Middle frontal gyrus (tissue), 1 donor: ENCODE results near the gene VAV3.
A peak's percentile ranks its signal among the peaks of the same experiment; 100 is the strongest.

Experiments used
- DNase-seq: peaks from one replicate; pipeline ENCODE4 v3.0.0-alpha.2; 2015; ENCODE audit warnings: low spot score; ENCODE audit errors: extremely low spot score

The VAV3 gene

DNA sequence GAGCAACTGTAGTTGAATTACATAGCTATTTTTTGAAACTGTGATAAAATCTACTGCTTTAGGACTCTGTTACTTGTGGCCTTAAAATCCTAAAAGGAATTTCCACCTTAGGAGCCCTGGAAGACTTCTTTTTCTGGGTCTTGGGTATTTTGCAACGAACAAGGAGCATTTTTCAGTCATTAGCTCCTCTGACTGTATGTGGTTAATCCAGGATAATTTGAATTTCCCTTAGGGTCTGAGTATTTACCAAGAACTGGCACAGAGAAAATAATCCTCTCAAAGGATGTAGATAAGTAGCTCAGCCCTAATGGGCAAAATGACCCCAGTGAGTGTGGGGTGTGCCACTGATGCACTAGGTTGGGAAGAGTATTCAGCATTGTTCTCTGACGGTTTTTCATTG lies 170.4 kb downstream of the VAV3 start:
- DNase-seq = no peak

DNA sequence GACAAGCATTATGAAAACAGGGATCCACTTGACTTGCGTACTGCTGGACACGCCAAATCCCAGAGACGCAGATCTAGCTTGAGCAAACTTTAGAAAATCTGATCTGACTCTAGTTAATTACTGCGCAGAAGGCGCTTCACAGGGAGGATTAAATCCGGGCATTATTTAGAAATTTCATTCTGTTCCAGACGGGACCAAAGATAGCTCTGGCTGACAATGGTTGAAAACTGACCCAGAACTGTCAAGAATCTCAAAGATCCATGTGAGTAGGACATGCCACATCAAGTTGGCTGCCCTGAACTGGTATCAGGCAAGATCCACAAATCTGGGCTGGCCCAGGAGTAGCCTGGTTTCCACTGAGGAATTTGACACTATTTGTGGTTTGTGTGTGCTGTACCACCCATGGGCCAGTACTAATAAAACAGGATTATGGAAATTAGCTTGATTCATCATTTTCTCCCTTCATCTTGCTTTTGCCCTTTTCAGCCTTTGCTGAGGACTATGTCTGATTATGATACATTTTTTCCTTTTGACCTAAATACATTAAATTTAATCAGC lies 171.0 kb downstream of the VAV3 start:
- DNase-seq = no peak

DNA sequence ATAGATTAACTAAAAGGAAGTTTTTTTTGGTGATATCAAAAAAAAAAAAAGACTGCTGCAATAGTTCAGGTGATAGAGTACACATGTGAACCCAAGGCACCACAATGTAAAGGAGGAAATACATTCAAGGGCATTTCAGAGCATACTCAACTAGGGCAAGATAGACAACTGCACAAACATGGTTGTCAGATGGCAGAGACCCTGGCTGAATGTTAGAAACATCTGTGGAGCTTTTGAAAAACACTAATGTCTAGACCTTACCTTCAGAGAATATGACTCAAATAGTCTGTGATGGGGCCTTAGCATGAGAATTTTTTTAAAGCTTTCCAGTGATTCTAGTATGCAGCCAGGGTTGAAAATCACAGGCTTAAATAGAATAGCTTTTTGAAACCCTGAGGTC lies 173.6 kb downstream of the VAV3 start:
- DNase-seq = no peak

DNA sequence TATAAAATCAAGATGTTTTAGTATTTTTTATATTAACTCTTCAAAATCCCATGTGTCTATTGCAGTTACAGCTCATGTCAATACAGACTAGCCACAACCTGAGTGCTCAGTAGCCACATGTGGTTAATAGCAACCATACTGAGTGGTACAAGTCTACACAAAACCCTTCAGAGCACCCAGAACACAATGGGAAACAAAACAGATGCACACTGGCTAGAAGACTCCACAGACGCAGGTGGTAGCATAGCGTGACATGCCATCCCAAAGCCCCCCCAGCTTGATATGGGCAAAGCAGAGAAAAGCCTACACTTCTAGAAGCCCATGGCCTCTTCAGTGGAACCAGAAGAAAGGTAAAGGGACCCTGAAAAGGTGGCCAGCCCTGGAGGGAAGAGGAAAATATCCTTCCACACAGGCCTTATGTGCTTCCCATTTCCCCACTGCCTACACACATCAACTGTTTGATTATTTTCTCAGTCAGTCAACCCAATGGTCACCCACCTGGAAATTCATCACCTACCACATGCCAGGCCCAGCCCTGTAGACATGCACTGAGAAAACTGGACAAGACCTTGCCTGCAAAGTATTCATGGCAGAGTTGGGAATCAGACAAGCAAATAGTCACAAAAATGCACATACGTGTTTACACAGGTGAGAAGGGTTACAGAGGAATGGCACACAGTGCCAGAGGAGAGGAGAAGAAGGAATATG lies 175.0 kb downstream of the VAV3 start:
- DNase-seq = no peak

DNA sequence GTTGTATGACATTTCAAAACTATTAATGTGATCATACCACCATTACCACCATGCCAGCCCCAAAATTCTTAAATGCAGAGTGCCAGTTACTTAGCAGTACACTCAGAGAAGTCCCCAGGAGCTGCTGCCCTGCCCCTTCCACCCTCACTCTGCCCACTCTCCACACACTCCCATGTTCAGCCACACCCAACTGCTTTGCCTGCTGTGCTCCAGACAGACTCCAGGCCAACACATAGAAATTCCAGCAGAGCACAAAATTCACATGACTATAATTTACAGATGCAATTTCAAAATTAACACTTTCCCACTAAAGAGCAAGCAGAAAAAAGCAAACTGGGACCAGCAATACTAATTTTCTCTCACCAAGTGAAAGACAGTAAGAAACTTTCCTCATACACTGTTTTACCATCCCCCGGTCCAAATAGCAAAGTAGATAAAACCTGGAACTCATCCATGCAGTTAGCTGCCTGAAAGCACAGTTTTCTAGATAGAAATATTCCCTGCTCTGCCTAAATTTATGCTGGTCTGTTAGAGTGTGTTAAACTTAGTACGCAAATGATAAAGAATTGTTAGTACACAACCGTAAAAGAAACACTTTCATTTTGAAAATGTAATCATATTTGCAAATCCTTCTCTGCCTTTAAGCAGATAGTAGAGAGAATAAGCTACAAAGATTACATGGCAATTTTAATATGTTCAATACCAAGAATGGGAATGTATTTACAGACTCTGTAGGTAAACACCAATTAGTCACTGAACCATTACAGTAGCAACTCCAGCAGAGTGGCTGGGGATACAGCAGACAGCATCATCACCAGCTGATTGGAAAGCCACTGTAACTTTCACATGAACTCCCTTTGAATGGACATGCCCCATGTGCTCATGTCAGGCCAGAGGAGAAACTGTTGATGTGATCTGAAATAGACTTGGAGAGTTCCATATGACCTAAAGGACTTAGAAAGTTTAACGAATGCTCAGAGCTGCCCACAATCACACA lies 176.5 kb downstream of the VAV3 start:
- no peak for DNase-seq

DNA sequence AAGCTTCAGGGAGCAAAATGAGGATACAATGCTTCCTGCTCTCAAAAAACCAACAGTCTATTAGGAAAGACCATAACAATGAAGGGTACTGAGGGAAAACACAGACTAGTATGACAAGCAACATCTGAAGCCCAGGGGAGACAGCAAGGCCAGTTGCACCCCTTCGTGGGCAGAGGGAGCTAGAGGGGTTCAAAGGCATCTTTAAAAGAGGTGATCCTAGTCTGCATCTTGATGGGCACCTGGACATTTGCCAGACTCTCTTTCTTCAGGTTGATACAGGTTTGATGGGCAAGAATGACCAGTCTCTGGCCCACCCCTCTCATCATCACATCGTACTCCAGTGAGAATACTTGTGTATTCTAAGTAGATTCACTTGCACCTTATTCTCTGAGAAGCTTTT lies 177.7 kb downstream of the VAV3 start:
- DNase-seq = no peak

DNA sequence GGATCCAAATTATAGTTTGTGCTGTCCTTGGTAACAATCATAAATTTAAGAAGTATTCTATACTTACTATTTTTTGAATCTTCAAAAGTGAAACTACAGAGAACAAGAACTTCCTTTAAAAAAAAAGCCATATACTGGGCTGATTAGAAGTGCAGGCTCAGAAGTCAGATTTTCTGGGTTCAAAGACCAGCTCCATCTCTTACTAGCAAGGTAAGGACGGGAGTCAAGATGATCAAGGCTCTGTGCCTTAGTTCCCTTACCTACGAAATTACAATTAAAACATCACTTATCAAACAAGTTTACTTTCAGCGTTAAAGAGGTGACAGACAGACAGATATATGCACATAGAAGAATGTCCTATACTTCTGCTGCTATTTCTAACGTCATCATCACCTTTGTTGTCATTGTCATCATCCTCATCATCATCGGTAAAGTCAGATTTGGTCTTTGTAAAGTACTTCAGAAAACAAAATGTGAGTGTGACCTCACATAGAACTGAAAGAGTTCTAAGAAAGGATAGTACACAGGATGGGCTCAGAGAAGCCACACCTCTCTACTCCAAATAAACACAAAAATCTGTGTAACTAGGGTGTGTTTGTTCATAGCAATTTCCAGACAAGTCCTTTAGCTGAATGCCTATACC lies 178.7 kb downstream of the VAV3 start:
- DNase-seq = no peak

DNA sequence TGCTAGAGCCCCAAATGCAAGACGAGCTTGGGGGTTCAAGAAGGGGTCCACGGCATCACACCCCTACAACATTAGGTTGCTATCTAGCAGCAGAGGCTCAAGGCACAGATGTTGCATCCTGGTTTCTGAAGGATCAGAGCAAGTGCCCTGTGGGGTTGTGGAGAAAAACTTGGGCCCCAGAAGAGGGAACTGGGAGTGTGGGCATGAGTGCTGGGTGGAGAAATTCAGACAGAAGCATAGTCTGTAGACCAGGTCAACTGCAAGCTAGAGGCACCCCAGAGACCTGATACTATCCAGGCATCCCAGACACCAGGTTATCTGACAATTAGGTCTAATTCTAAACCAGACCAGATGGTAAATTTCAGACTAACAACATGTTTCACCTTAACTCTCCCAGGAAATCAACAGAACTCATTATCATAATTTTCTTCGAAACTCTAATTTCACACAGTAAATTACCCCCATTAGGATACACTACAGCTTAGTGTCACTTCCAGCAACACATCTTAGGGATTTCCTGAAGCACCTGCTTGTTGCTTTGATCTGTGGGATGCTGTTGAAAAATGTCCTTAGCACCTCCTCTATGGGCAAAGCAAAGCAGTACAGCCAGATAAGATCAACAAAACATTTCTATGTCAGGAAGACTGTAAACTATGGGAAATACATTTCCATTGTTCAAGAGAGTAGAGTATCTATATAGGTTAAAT lies 179.3 kb downstream of the VAV3 start:
- no peak for DNase-seq

DNA sequence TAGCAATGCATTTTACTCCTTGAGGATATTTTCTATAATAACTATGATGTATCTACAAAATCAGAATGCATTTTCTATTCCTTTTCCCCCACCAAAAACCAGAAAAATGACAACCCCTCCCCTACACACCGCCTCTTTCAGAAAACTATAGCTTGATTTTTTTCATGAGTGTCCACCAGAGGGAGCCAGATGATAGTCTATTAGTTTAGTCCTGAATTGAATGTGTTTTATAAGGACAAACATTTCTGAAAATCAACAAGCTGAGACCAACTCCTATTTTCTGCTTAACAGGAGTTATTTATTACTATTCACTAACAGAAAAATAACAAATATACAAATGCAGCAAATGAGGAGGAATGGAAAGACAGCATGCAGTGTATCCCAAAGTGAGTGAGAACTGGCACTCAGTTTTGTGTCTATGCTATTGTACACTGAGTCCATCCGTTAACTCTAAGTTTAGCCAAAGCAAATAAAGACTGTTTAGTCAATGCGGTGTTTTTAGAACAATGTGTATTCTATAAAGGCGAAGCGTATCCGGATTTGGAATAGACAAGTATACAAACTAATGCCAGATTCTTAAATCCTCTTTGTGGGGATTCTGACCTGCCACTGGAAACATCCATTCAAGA lies 182.6 kb downstream of the VAV3 start:
- DNase-seq = peak; percentile 62

DNA sequence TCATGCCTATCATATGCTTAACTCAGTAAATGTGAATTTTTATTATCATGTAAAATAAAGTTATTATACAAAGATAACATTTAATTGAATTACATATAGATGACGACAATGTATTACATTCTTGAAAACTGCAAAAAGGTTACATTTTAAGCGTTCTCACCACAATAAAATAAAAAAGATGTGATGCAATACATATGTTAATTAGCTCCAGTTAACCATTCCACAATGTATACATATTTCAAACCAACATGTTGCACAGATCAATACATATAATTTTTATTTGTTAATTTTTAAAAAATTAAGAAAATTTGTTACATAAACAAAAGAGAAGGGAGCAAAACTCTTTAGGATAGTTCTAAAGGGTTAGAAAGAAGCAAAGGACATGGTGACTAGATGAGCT lies 183.7 kb downstream of the VAV3 start:
- no peak for DNase-seq

DNA sequence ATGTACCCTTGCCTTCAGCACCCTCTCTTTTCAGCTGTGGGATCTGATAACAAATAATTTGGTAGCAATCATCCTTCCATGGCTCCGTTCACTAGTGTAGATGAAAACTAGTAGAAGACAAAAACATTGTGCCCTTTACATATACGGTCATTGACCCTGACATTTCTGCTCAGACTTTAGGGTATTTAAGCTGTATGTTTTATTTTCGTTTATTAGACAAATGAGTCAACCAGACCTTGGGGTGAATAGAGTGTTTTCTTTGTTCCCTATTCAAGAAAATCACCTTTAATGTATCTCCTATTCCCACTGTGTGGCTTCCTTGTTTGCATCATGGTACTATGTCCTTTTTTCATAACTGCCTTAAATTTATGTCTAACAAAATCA lies 187.3 kb downstream of the VAV3 start:
- no peak for DNase-seq

DNA sequence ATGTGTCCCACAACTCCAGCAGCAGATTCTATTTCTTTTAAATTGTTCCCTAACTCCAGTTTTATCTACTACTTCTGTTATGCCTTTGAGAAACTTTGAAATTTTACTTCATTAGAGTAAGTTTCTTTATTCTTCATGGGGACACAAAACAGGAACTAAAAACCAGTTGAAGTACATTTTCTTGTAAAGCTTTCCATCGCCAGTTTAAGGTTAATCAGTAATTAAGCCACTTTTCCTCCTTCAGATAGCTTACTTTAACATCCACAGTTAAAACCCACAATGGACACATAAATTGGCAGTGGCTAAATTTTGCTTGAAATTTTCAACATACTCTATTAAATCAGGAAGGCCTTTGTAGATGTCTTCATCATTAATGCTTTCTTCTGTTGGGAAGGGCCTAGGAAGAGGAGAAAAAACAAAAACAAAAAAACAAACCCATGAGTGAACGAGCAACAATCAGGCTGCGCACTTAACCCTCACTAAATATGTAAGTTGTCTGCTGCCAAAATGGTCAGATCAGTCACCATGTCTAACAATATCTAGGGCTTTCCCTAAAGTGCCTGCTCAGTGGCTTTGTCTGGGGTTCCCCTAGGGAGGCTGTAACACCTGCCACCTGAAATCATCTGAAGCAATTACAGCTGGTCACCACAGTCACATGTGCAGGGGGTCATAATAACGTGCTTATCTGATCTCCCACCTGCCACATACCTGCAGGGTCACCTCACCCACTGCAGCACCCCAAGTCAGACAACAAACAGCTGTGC lies 187.9 kb downstream of the VAV3 start:
- no peak for DNase-seq

DNA sequence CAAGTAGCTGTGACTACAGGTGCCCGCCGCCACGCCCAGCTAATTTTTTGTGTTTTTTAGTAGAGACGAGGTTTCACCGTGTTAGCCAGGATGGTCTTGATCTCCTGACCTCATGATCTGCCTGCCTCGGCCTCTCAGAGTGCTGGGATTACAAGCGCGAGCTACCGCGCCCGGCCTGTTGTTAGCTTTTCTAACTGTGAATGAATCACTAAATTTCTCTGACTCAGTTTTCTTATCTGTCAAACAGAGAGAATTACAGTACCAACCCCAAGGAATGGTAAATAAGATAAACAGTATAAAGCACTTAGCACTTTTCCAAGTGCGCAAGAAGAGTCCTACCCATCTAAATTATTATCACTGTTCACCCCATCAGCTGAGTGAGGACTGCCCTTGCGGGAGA lies 193.6 kb downstream of the VAV3 start:
- DNase-seq = no peak

DNA sequence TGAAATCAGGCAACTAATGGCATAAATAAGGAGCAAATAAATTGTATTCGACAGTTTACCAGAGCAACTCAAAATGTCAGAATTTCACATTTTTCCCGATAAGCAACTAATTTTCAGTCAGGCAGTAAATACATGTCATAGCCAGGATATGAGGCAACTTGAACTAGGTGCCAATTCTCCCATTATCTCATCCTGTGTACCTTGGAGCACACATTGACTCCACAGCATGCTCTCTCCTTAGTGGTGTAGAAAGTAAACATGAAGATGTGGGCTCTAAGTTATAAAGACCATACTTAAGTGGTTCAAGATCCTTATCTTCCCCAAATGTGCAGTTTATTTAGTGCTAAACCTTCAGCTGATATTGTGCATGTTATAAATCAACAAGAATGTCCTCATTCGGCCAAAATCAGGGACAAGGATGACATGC lies 197.8 kb downstream of the VAV3 start:
- DNase-seq = no peak

DNA sequence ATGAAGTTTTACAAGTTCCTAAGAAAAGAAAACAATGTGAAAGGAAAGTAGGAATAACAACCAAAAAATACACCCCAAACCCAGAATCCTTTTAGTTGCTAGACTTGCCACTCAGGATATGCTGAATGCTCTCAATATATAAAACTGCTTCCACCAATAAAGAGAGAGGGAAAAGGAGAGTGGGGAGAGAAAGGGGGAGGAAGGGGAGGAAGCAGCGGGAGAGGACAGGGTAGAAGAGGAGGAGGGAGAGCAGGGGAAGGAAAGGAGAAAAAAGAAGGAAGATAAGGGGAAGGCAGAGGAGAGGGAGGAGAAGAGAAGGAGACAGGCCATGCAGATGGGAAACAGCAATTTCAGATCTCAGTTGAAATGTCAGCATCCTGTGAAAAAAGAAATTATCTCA lies 198.4 kb downstream of the VAV3 start:
- no peak for DNase-seq

DNA sequence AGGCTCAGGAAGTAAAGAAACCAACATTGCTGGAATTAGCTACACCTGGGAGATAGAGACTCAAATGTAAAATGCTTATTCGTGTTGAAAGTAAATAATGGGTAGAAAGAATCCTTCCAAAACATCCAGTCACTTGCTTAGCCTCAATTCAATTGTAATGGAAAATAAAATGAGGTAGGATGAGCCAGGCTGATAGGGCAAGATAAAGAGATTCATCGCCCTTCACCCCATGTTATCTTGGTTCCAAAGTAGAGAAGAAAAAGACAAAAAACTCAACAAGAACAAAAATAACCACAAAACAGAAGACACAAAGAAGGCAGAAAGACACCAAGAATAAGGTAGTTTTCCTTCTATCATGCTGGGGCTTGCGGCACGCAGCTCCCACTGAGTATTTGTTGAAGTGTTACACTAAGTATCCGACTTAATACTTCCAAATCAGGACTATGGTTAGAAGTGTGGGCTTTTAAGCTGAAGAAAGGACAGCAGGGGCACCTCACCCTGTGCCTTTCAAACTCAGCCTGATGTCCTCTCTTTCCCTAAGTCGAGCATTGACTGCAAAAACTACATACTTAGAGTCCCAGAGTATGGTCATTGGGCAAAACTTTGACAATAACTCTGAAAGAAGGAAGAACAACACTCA lies 202.1 kb downstream of the VAV3 start:
- DNase-seq = no peak

DNA sequence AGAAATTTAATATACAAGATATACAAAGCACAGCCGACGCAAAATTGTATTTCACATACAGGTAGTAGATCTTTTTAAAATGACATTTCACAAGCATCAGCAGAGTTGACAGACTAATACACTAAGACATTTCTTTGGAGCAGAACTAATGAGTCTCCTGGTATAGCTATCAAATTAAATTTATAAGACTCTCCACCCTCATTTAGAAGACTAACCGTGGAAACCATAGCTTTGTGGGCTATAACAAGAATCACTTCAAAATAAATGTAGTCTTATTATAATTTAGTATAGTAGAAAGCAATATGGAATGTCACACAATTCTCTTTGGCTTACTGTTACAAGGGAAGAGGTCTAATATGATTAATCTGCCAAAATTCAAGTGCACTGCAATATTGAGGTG lies 204.9 kb downstream of the VAV3 start:
- DNase-seq = no peak

DNA sequence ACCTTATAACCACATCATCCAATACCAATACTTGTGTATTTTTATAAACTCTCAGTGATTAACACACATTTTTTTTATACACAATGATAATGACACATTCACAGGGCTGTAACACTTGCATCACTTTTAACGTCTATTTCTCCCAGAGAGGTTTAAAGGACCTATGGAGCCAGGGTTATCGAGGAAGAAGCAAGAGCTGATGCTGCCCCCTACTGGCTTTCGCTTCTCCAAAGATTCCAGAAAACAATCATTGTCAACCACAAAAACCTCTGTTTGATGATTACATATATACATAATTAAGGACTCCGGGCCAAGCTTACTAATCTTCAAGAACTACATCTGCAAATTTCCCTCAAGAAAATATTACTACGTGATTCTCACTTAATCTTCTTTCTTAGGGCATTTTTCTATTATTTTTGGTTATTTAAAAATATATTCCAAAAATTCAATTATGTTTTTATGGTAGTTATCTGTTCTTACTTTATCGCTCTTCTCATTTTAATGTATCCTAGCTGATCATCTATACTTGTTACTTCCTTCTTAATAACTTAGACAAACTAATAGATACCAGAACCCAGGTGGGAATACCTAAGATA lies 214.5 kb downstream of the VAV3 start:
- peak; percentile 41 for DNase-seq

DNA sequence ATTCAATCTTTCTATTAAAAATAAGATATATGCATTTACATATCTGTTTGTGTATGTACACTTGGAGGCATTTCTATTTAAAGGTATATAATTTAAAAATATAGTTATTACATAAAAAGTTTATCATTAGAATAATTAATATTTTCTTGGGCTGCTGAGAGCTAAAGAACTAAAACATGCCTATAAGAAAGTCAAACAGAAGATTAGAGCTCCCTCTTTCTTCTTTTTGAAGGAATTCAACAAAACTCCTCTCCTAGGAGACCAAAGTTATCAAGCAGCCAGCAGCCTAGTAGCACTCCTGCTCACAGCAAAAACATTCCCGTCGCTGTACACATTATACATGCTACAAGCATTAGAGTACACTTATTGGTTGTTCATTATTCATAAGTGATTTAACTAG lies 216.4 kb downstream of the VAV3 start:
- DNase-seq = peak; percentile 50
